ENCODE results near the gene ABHD1.
"Not testable (repeated sequence)": the region's sequence is repeated elsewhere in the genome, so short reads cannot be mapped to it uniquely, and the experiment has no call there.

ABHD1 gene

GRCh38 chr2:27174638-27175037, 51.0 kb downstream of the ABHD1 start:
- DNase-seq = no peak

DNA sequence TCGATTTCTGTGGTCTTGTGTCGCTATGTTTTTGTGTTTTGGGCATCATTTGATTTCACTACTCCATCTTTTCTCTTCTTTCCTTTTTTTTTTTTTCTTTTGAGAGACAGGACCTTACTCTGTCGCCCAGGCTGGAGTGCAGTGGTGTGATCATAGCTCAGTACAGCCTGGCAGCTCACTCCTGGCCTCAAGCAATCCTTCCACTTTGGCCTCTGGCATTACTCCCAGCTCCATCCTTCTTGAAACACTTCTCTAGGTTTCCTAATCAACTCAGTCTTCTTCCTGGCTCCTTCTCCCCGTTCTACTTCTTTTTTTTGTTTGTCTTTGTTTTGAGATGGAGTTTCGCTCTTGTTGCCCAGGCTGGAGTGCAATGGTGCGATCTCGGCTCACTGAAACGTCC, 51.7 kb downstream of the ABHD1 start:
- DNase-seq = no peak

DNA sequence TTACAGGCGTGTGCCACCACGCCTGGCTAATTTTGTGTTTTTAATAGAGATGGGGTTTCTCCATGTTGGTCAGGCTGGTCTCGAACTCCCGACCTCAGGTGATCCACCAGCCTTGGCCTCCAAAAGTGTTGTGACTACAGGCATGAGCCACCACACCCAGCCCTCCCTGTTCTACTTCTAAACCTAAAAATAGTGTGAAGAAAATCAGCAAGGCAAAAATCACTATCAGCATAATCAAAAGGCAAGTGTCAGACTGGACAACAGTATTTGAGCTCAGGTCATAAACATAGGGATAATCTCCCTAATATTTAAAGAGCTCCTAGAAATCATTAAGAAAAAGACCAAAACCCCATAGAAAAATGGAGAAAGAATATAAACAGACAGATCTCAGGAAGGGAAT, 52.2 kb downstream of the ABHD1 start:
- not testable (repeated sequence) for DNase-seq

DNA sequence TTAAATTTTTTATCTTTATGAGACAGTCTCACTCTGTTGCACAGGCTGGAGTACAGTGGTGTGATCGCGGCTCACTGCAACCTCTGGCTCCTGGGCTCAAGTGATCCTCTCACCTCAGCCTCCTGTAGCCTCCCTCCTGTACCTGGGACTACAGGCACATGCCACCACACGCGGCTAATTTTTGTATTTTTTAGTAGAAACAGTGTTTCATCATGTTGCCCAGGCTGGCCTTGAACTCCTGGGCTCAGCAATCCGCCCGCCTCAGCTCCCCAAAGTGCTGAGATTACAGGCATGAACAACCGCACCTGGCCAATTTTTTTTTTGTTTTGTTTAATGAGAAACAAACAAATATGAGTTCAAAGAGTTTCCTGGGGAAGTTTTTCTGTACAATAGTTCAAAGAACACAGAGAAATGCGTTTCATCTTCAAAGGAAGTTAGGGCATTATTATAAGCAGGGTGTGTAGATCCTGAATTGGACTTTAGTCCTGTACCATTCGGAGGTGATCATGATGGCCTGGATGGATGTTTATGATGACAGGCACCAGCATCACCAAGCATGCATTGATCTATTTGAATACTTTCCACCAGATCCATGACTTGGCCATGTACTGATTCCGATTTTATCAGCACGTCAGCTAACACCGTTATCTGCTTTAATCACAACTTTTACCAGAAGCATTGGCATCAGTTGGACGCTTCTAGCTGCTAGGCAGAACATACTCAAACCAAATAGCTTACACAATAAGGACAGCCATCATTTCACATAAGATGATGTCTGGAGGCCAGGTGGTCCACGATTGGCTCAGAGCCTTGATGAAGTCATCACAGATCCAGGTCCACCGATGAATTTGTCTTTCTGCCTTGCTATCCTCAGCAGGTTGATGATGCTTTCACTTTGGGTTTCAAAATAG, 54.1 kb downstream of the ABHD1 start:
- DNase-seq = no peak

DNA sequence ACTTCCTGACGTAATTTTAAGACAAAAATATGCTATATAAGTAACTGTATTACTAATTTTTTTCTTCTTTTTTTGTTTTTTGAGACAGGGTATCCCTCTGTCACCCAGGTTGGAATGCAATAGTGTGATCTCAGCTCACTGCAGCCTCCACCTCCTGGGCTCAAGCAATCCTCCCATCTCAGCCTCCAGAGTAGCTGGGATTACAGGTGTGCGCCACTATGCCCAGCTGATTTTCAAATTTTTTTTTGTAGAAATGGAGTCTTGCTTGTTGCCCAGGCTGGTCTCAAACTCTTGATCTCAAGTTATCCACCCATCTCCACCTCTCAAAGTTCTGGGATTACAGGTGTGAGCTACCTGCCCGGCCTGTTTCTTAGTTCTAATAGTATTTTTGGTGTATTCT, 54.9 kb downstream of the ABHD1 start:
- DNase-seq = no peak

GRCh38 chr2:27179344-27180000, 55.9 kb downstream of the ABHD1 start:
- no peak for DNase-seq
